Measurements from ENCODE around the gene ECT2L. TPM values are rescaled to one million over a fixed set of nuclear protein-coding genes. Genes with fewer than 3 reads are reported as not detected.

Gene ECT2L
- total RNA-seq (2014; rRNA removed; shearing (Covaris generic); ENCODE audit: low replicate concordance) = not detected in 2 replicates

GRCh38 chr6:138795809-138796603, at the start of gene ECT2L:
TSS of gene ECT2L (plus strand) at chr6:138796087. CDS start at chr6:138813275, 17,188 bp downstream.
- Histone ChIP-seq H4K20me1 (ENCODE audit: insufficient read depth, low read depth, low read length) (no peaks in the 10 kb centered on the region), H2AFZ (ENCODE audit: low read length) (peak within 1 kb of the TSS; percentile 83; the same call in 1 of the 2 replicates), H3K9me3 (ENCODE audit: low read length) (no peaks in the 10 kb centered on the region), H3K27me3 (ENCODE audit: low read length) (no peaks in the 10 kb centered on the region), H3K79me2 (ENCODE audit: low read length) (no peaks in the 10 kb centered on the region), H3K9me2 (replicated peaks; ENCODE audit: insufficient read depth, low read length) (no peaks in the 10 kb centered on the region), H3K27ac (ENCODE audit: low read length) (no peak within 1 kb of the TSS), H3K4me2 (ENCODE audit: low read depth, low read length, poor library complexity, severe bottlenecking) (no peak within 1 kb of the TSS), H3K9ac (ENCODE audit: low read length) (no peak within 1 kb of the TSS), H3K4me3 (ENCODE audit: low read length) (no peak within 1 kb of the TSS), H3K36me3 (ENCODE audit: insufficient read depth, low read length) (0 out of 2 replicates have a peak, but pooled peaks cover 3% of the 10 kb centered on the region), H3K4me1 (ENCODE audit: low read length) (peaks cover 7% of the 10 kb centered on the region)
- no peak for DNase-seq

GRCh38 chr6:138752017-138752416, 43.9 kb upstream of the ECT2L start:
- Histone ChIP-seq H3K9me3 (ENCODE audit: low read length) (no peaks in the 10 kb centered on the region), H3K4me1 (ENCODE audit: low read length) (no peaks in the 10 kb centered on the region), H3K9ac (ENCODE audit: low read length) (no peak overlapping the region), H3K36me3 (ENCODE audit: insufficient read depth, low read length) (no peaks in the 10 kb centered on the region), H4K20me1 (ENCODE audit: insufficient read depth, low read depth, low read length) (no peaks in the 10 kb centered on the region), H3K4me2 (ENCODE audit: low read depth, low read length, poor library complexity, severe bottlenecking) (no peak overlapping the region), H3K9me2 (replicated peaks; ENCODE audit: insufficient read depth, low read length) (no peaks in the 10 kb centered on the region), H3K79me2 (ENCODE audit: low read length) (no peaks in the 10 kb centered on the region), H2AFZ (ENCODE audit: low read length) (no peak overlapping the region), H3K4me3 (ENCODE audit: low read length) (no peak overlapping the region), H3K27me3 (ENCODE audit: low read length) (no peaks in the 10 kb centered on the region), H3K27ac (ENCODE audit: low read length) (no peak overlapping the region)
- DNase-seq = no peak

- Histone ChIP-seq H3K4me3 (ENCODE audit: low read length) (no peak overlapping the region), H3K79me2 (ENCODE audit: low read length) (no peaks in the 10 kb centered on the region), H3K9me2 (replicated peaks; ENCODE audit: insufficient read depth, low read length) (no peaks in the 10 kb centered on the region), H3K4me1 (ENCODE audit: low read length) (no peaks in the 10 kb centered on the region), H3K27me3 (ENCODE audit: low read length) (no peaks in the 10 kb centered on the region), H4K20me1 (ENCODE audit: insufficient read depth, low read depth, low read length) (no peaks in the 10 kb centered on the region), H2AFZ (ENCODE audit: low read length) (no peak overlapping the region), H3K9me3 (ENCODE audit: low read length) (no peaks in the 10 kb centered on the region), H3K36me3 (ENCODE audit: insufficient read depth, low read length) (no peaks in the 10 kb centered on the region), H3K4me2 (ENCODE audit: low read depth, low read length, poor library complexity, severe bottlenecking) (no peak overlapping the region), H3K9ac (ENCODE audit: low read length) (no peak overlapping the region), H3K27ac (ENCODE audit: low read length) (no peak overlapping the region)
- no peak for DNase-seq
Measured at GRCh38 chr6:138757136-138757535, 38.8 kb upstream of the ECT2L start.

- Histone ChIP-seq H3K9me2 (replicated peaks; ENCODE audit: insufficient read depth, low read length) (no peaks in the 10 kb centered on the region), H3K4me2 (ENCODE audit: low read depth, low read length, poor library complexity, severe bottlenecking) (no peak overlapping the region), H3K9me3 (ENCODE audit: low read length) (no peaks in the 10 kb centered on the region), H3K4me3 (ENCODE audit: low read length) (no peak overlapping the region), H3K36me3 (ENCODE audit: insufficient read depth, low read length) (no peaks in the 10 kb centered on the region), H3K79me2 (ENCODE audit: low read length) (no peaks in the 10 kb centered on the region), H3K4me1 (ENCODE audit: low read length) (no peaks in the 10 kb centered on the region), H4K20me1 (ENCODE audit: insufficient read depth, low read depth, low read length) (no peaks in the 10 kb centered on the region), H3K27ac (ENCODE audit: low read length) (no peak overlapping the region), H3K9ac (ENCODE audit: low read length) (no peak overlapping the region), H3K27me3 (ENCODE audit: low read length) (no peaks in the 10 kb centered on the region), H2AFZ (ENCODE audit: low read length) (no peak overlapping the region)
- DNase-seq = peak; percentile 77
Measured at GRCh38 chr6:138765896-138766655, 29.8 kb upstream of the ECT2L start.

GRCh38 chr6:138769102-138769676, 26.7 kb upstream of the ECT2L start:
- no peak for DNase-seq
- H3K27me3 ChIP-seq (ENCODE audit: low read length) = no peaks in the 10 kb centered on the region
- no peak overlapping the region for H3K4me2 ChIP-seq (ENCODE audit: low read depth, low read length, poor library complexity, severe bottlenecking)
- no peaks in the 10 kb centered on the region for H3K9me3 ChIP-seq (ENCODE audit: low read length)
- H3K27ac ChIP-seq (ENCODE audit: low read length) = no peak overlapping the region
- H3K9me2 ChIP-seq (replicated peaks; ENCODE audit: insufficient read depth, low read length) = no peaks in the 10 kb centered on the region
- H2AFZ ChIP-seq (ENCODE audit: low read length) = no peak overlapping the region
- H3K36me3 ChIP-seq (ENCODE audit: insufficient read depth, low read length) = no peaks in the 10 kb centered on the region
- no peak overlapping the region for H3K4me3 ChIP-seq (ENCODE audit: low read length)
- no peaks in the 10 kb centered on the region for H4K20me1 ChIP-seq (ENCODE audit: insufficient read depth, low read depth, low read length)
- H3K4me1 ChIP-seq (ENCODE audit: low read length) = peaks cover 13% of the 10 kb centered on the region
- H3K9ac ChIP-seq (ENCODE audit: low read length) = no peak overlapping the region
- H3K79me2 ChIP-seq (ENCODE audit: low read length) = peaks cover 5% of the 10 kb centered on the region

- Histone ChIP-seq H3K27me3 (ENCODE audit: low read length) (no peaks in the 10 kb centered on the region), H3K36me3 (ENCODE audit: insufficient read depth, low read length) (no peaks in the 10 kb centered on the region), H3K4me3 (ENCODE audit: low read length) (peak overlapping the region; percentile 79)
Measured at GRCh38 chr6:138772596-138773176, 23.2 kb upstream of the ECT2L start.

GRCh38 chr6:138773177-138774091, 22.5 kb upstream of the ECT2L start, which contains the start of gene CCDC28A:
TSS of gene CCDC28A (plus strand) at chr6:138773769. CDS start at chr6:138776121, 2,352 bp downstream.
- Histone ChIP-seq H3K27ac (ENCODE audit: low read length) (peak within 1 kb of the TSS; percentile 80), H3K4me1 (ENCODE audit: low read length) (peaks cover 22% of the 10 kb centered on the region), H3K36me3 (ENCODE audit: insufficient read depth, low read length) (no peaks in the 10 kb centered on the region), H3K79me2 (ENCODE audit: low read length) (peaks cover 20% of the 10 kb centered on the region), H3K4me3 (ENCODE audit: low read length) (peak within 1 kb of the TSS; percentile 79), H3K9me3 (ENCODE audit: low read length) (no peaks in the 10 kb centered on the region), H3K27me3 (ENCODE audit: low read length) (no peaks in the 10 kb centered on the region), H3K4me2 (ENCODE audit: low read depth, low read length, poor library complexity, severe bottlenecking) (peak within 1 kb of the TSS; percentile 83), H3K9me2 (replicated peaks; ENCODE audit: insufficient read depth, low read length) (no peaks in the 10 kb centered on the region), H3K9ac (ENCODE audit: low read length) (peak within 1 kb of the TSS; percentile 75), H4K20me1 (ENCODE audit: insufficient read depth, low read depth, low read length) (no peaks in the 10 kb centered on the region), H2AFZ (ENCODE audit: low read length) (peak within 1 kb of the TSS; percentile 88; the same call in 1 of the 2 replicates)
- DNase-seq = peak; percentile 99

More at GRCh38 chr6:138772596-138773176, 23.2 kb upstream of the ECT2L start:
- H4K20me1 ChIP-seq (ENCODE audit: insufficient read depth, low read depth, low read length) = no peaks in the 10 kb centered on the region
- DNase-seq = no peak
- peaks cover 22% of the 10 kb centered on the region for H3K4me1 ChIP-seq (ENCODE audit: low read length)
- H2AFZ ChIP-seq (ENCODE audit: low read length) = peak overlapping the region; percentile 70; the same call in 1 of the 2 replicates
- H3K4me2 ChIP-seq (ENCODE audit: low read depth, low read length, poor library complexity, severe bottlenecking) = peak overlapping the region; percentile 83
- peak overlapping the region; percentile 80 for H3K27ac ChIP-seq (ENCODE audit: low read length)
- no peaks in the 10 kb centered on the region for H3K9me2 ChIP-seq (replicated peaks; ENCODE audit: insufficient read depth, low read length)
- peak overlapping the region; percentile 75 for H3K9ac ChIP-seq (ENCODE audit: low read length)
- H3K79me2 ChIP-seq (ENCODE audit: low read length) = peaks cover 20% of the 10 kb centered on the region
- H3K9me3 ChIP-seq (ENCODE audit: low read length) = no peaks in the 10 kb centered on the region
